Activated B cell treated with CpG ODN at 0.5 μM for 24 hours (primary cell): ENCODE results near the gene THEM5. TPM values are rescaled to one million over a fixed set of nuclear protein-coding genes. Genes with fewer than 3 reads are reported as not detected.
"Not testable (repeated sequence)": the region's sequence is repeated elsewhere in the genome, so short reads cannot be mapped to it uniquely, and the experiment has no call there.

Experiments used
- ATAC-seq: fragments of 200-7000 bp; cut with Tn5 transposase; one replicate; pipeline ENCODE4 v1.10.0; 2021; ENCODE audit warnings: low read depth, mild to moderate bottlenecking, moderate library complexity
- CTCF ChIA-PET: fragments of 350-600 bp; sonication (Branson Sonifier 250); formaldehyde crosslinking; loops from one replicate; lab custom pipeline; 2021; ENCODE audit warnings: antibody characterized with exemption; lab: Charles Lee
- POLR2A ChIA-PET: fragments of 350-600 bp; sonication (Branson Sonifier 250); formaldehyde crosslinking; loops from one replicate; lab custom pipeline; 2021; ENCODE audit warnings: antibody characterized with exemption; lab: Charles Lee
- DNase-seq: peaks from one replicate; pipeline ENCODE4 v3.0.0; 2022
- H3K27ac Mint-ChIP-seq: one replicate; pipeline ENCODE4 v1.8.0; 2020; ENCODE audit warnings: mixed read lengths
- H3K27me3 Mint-ChIP-seq: one replicate; pipeline ENCODE4 v1.8.0; 2021; ENCODE audit warnings: mixed read lengths
- H3K36me3 Mint-ChIP-seq: one replicate; pipeline ENCODE4 v1.8.0; 2021; ENCODE audit warnings: low read depth, mixed read lengths
- H3K4me1 Mint-ChIP-seq: one replicate; pipeline ENCODE4 v1.8.0; 2021; ENCODE audit warnings: mixed read lengths
- H3K4me3 Mint-ChIP-seq: one replicate; pipeline ENCODE4 v1.8.0; 2020; ENCODE audit warnings: mild to moderate bottlenecking, mixed read lengths
- H3K9me3 Mint-ChIP-seq: one replicate; pipeline ENCODE4 v1.8.0; 2020; ENCODE audit warnings: mixed read lengths
- intact Hi-C: fragments of 100-400 bp; cut with micrococcal nuclease; formaldehyde crosslinking; loops from one replicate; pipeline ENCODE4 v1.15.1; 2024
- total RNA-seq: library from RNA; stranded (reverse); gene quantifications from 2 replicates; pipeline ENCODE4 v1.2.3, GENCODE V29; 2022
- TF ChIP-seq, protein P1 (sequence below): fragments of 200-600 bp; IDR thresholded peaks from one replicate; pipeline ENCODE4 v1.8.0; 2022; ENCODE audit warnings: antibody characterized with exemption, mild to moderate bottlenecking

Gene THEM5
- total RNA-seq, 1 donor from 2014 or later = not detected

DNA sequence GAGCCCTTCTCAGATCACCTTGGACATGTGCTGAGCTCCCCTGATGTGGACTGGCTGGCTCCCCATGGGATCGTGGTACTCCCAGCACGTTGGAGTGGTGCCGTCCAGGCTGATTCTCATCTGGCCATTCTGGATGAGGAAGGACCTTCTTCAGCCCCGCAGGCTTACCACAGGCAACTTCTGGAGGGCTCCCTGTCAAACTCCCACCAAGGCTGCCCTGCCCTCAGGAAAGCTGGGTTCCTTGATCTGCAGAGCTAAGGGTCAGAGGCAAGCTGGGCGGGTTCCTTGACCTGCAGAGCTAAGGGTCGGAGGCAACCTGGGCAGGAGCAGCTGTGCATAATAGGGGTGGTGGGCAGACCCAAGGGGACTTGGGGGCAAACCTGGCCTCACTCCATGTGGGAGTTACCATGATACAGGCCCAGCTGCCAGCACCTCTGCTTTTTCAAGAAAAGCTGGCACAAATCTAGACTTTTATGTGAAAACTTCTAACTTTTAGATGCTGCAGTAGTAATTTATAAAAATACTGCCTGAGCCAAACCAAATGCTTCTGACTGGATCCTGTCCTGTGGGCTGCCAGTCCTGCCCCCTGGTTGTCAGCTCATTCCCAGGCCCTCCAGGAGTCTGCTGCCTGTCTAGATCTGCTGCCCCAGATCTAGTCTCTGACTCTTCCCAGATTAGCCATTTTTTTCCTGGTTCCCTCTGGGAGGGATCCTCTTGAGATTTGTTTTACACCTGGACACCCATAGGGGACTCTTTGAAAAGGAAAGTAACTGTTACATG, 5.6 kb upstream of the THEM5 start:
- H3K27ac Mint-ChIP-seq = no peak overlapping the region
- POLR2A ChIA-PET = no interaction called here
- H3K36me3 Mint-ChIP-seq = no peaks in the 10 kb centered on the region
- intact Hi-C loops = no loop called here
- TF ChIP-seq, protein P1, sequence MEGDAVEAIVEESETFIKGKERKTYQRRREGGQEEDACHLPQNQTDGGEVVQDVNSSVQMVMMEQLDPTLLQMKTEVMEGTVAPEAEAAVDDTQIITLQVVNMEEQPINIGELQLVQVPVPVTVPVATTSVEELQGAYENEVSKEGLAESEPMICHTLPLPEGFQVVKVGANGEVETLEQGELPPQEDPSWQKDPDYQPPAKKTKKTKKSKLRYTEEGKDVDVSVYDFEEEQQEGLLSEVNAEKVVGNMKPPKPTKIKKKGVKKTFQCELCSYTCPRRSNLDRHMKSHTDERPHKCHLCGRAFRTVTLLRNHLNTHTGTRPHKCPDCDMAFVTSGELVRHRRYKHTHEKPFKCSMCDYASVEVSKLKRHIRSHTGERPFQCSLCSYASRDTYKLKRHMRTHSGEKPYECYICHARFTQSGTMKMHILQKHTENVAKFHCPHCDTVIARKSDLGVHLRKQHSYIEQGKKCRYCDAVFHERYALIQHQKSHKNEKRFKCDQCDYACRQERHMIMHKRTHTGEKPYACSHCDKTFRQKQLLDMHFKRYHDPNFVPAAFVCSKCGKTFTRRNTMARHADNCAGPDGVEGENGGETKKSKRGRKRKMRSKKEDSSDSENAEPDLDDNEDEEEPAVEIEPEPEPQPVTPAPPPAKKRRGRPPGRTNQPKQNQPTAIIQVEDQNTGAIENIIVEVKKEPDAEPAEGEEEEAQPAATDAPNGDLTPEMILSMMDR = no peak
- H3K9me3 Mint-ChIP-seq = no peaks in the 10 kb centered on the region
- CTCF ChIA-PET = interaction anchor here (0.9 to 1.0 kb wide), 2 partner anchors 13 to 143 kb away, joined by 3 read pairs; no protein-coding TSS in a partner anchor
- peaks cover 3% of the 10 kb centered on the region for H3K27me3 Mint-ChIP-seq
- H3K4me1 Mint-ChIP-seq = peaks cover 9% of the 10 kb centered on the region
- H3K4me3 Mint-ChIP-seq = no peak overlapping the region
- no peak for ATAC-seq
- DNase-seq = no peak

DNA sequence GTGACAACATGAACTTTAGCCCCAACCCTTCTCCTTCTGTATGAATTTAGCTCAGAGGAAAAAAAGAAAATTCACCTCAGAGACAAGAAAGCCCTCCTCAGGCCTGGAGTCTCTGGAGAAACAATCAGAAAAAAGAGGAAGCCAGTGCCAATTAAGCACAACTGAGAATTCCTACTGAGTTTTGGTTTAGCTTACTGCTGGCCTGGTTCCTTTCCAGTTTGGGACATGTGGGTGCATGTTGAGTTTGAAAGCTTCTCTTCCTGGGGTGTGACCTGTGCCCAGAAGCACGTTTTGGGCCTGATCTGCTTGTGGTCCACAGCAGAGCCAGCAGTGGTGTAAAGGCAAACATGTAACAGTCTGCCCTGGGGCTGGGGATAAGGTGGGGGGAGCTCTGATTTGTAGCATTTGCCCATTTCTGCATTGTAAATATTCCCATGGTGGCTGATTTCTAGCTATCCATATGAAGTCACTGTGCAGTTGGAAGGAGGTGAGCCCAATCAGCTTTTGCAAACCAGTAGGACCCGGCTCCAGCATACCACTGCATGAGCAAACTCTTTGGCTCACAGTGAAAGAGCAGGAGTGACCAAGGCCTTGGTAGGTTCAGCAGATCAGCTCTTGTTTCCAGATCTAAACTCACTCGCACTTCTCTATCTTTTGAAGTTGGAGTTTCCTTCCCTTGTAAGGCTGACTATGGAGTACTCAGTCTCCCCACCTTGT, 4.7 kb upstream of the THEM5 start:
- H3K27ac Mint-ChIP-seq = no peak overlapping the region
- CTCF ChIA-PET = no interaction called here
- intact Hi-C loops = no loop called here
- peaks cover 9% of the 10 kb centered on the region for H3K4me1 Mint-ChIP-seq
- H3K9me3 Mint-ChIP-seq = no peaks in the 10 kb centered on the region
- TF ChIP-seq, protein P1 = no peak
- H3K27me3 Mint-ChIP-seq = peaks cover 3% of the 10 kb centered on the region
- no peak overlapping the region for H3K4me3 Mint-ChIP-seq
- no peaks in the 10 kb centered on the region for H3K36me3 Mint-ChIP-seq
- POLR2A ChIA-PET = no interaction called here
- no peak for ATAC-seq
- no peak for DNase-seq

DNA sequence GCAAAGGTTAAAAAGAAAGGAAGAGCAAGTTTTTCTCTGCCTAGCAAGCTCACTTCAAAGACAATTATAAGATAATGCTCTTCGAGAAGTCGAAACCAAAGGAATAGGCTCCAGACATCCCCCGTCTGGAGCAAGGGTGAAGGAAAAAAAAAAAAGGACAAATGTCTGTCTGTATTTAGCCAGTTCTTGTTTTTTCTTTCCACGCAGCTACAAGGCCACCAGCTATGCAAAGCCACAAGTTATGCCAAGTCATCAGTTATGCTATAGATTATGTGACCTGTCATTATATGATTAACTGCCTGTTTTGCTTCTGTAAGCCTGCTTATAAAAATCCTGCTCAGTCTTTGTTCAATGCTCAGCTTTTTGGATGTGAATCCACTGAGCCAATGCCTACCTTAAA, 2.4 kb upstream of the THEM5 start:
- DNase-seq (no peak), ATAC-seq (no peak)
- no peak overlapping the region for H3K4me3 Mint-ChIP-seq
- TF ChIP-seq, protein P1 = no peak
- no peaks in the 10 kb centered on the region for H3K9me3 Mint-ChIP-seq
- H3K27me3 Mint-ChIP-seq = peaks cover 9% of the 10 kb centered on the region
- intact Hi-C loops = no loop called here
- peaks cover 9% of the 10 kb centered on the region for H3K4me1 Mint-ChIP-seq
- H3K27ac Mint-ChIP-seq = no peak overlapping the region
- ChIA-PET CTCF (no interaction called here), POLR2A (no interaction called here)
- no peaks in the 10 kb centered on the region for H3K36me3 Mint-ChIP-seq

DNA sequence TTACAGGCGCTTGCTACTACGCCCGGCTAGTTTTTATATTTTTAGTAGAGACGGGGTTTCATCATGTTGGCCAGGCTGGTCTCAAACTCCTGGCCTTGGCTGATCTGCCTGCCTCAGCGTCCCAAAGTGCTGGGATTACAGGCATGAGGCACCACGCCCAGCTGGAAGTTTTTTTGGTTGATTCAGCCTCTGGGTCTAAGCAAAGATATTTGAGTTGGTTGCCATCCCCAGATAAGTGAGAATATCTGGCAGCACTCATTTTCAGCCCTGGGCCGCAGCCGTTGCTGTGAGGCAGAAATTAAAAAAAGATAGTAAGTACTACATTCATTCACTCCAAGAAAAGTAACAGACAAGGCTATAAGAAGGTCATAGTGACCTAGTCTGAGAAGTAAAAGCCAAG, 2.0 kb upstream of the THEM5 start:
- CTCF ChIA-PET, intact Hi-C loops, H3K27ac Mint-ChIP-seq, H3K36me3 Mint-ChIP-seq, DNase-seq, H3K4me3 Mint-ChIP-seq, POLR2A ChIA-PET, ATAC-seq, H3K4me1 Mint-ChIP-seq, H3K9me3 Mint-ChIP-seq: not testable (repeated sequence)
- peaks cover 12% of the 10 kb centered on the region for H3K27me3 Mint-ChIP-seq

DNA sequence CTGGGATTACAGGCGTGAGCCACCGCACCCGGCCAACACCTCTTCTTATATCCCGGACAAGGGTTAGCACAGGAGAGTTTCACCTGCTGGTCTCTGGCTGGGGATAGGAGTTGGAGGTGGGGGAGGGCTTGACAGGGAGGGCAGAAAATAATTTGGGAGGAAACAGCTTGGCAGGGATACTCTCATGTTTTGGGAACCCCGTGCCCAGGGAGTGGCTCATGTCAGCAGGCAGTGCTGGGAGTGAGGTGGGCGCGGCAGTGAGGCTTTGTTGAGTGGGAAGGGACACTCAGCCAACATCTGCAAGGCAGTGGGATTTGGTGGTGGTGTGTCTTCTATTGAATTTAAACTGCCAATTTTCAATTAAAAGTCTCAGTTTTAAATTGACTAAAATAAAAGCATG, 1.1 kb upstream of the THEM5 start:
- Mint-ChIP-seq H3K27me3 (peaks cover 12% of the 10 kb centered on the region), H3K9me3 (no peaks in the 10 kb centered on the region), H3K27ac (no peak overlapping the region), H3K4me3 (no peak overlapping the region), H3K4me1 (peaks cover 1% of the 10 kb centered on the region), H3K36me3 (no peaks in the 10 kb centered on the region)
- ChIA-PET POLR2A (no interaction called here), CTCF (no interaction called here)
- intact Hi-C loops = no loop called here
- DNase-seq (no peak), ATAC-seq (no peak)
- TF ChIP-seq, protein P1 = no peak
